ENCODE measurements around the gene KCNC2. TPM values are rescaled to one million over a fixed set of nuclear protein-coding genes. Genes with fewer than 3 reads are reported as not detected.
"Not testable (repeated sequence)": the region's sequence is repeated elsewhere in the genome, so short reads cannot be mapped to it uniquely, and the experiment has no call there.

The KCNC2 gene
- not detected for total RNA-seq

GRCh38 chr12:75209812-75210138, at the start of gene KCNC2:
Gene KCNC2, minus strand, starts transcription at chr12:75209839.
- POLR2A ChIA-PET = no interaction called here

GRCh38 chr12:75259143-75259542, 49.5 kb upstream of the KCNC2 start:
- ChIA-PET POLR2A (no interaction called here), CTCF (no interaction called here)

More at GRCh38 chr12:75209812-75210138, at the start of gene KCNC2:
- CTCF ChIA-PET = no interaction called here

- POLR2A ChIA-PET = no interaction called here
- CTCF ChIA-PET = no interaction called here
Measured at GRCh38 chr12:75257510-75257909, 47.9 kb upstream of the KCNC2 start.

GRCh38 chr12:75245108-75245507, 35.5 kb upstream of the KCNC2 start:
- ChIA-PET CTCF (no interaction called here), POLR2A (no interaction called here)

- ChIA-PET CTCF (no interaction called here), POLR2A (no interaction called here)
Measured at GRCh38 chr12:75239987-75240386, 30.3 kb upstream of the KCNC2 start.

GRCh38 chr12:75236206-75236605, 26.6 kb upstream of the KCNC2 start:
- ChIA-PET POLR2A (no interaction called here), CTCF (no interaction called here)

- ChIA-PET POLR2A (no interaction called here), CTCF (no interaction called here)
Measured at GRCh38 chr12:75227132-75227531, 17.5 kb upstream of the KCNC2 start.

- CTCF ChIA-PET = no interaction called here
Measured at GRCh38 chr12:75212072-75212471, 2.4 kb upstream of the KCNC2 start.

GRCh38 chr12:75208856-75209811, 505 bp downstream of the KCNC2 start:
- ChIA-PET POLR2A (no interaction called here), CTCF (no interaction called here)

More at GRCh38 chr12:75212072-75212471, 2.4 kb upstream of the KCNC2 start:
- POLR2A ChIA-PET = no interaction called here

- ChIA-PET POLR2A (no interaction called here), CTCF (no interaction called here)
Measured at GRCh38 chr12:75207338-75208083, 2.1 kb downstream of the KCNC2 start.

GRCh38 chr12:75205558-75205957, 4.1 kb downstream of the KCNC2 start:
- ChIA-PET CTCF (interaction anchor here (0.6 kb wide), 1 partner anchor 393 kb away, joined by 3 read pairs; no protein-coding TSS in a partner anchor), POLR2A (no interaction called here)

- CTCF ChIA-PET = no interaction called here
- POLR2A ChIA-PET = no interaction called here
Measured at GRCh38 chr12:75196865-75197264, 12.8 kb downstream of the KCNC2 start.

- ChIA-PET POLR2A (no interaction called here), CTCF (no interaction called here)
Measured at GRCh38 chr12:75196408-75196807, 13.2 kb downstream of the KCNC2 start.

- ChIA-PET POLR2A (interaction anchor here (0.6 kb wide), 1 partner anchor 149 kb away, joined by 3 read pairs; no protein-coding TSS in a partner anchor), CTCF (no interaction called here)
Measured at GRCh38 chr12:75194250-75194649, 15.4 kb downstream of the KCNC2 start.

- POLR2A ChIA-PET = no interaction called here
- CTCF ChIA-PET = no interaction called here
Measured at GRCh38 chr12:75192196-75192595, 17.4 kb downstream of the KCNC2 start.

- ChIA-PET CTCF (no interaction called here), POLR2A (no interaction called here)
Measured at GRCh38 chr12:75190846-75191245, 18.8 kb downstream of the KCNC2 start.

- CTCF ChIA-PET, POLR2A ChIA-PET: not testable (repeated sequence)
Measured at GRCh38 chr12:75185881-75186280, 23.8 kb downstream of the KCNC2 start.

GRCh38 chr12:75184516-75184915, 25.1 kb downstream of the KCNC2 start:
- ChIA-PET POLR2A (no interaction called here), CTCF (no interaction called here)

GRCh38 chr12:75183967-75184366, 25.7 kb downstream of the KCNC2 start:
- POLR2A ChIA-PET = no interaction called here
- CTCF ChIA-PET = no interaction called here

GRCh38 chr12:75177997-75178396, 31.6 kb downstream of the KCNC2 start:
- CTCF ChIA-PET = no interaction called here
- POLR2A ChIA-PET = no interaction called here

GRCh38 chr12:75172611-75173010, 37.0 kb downstream of the KCNC2 start:
- ChIA-PET CTCF (no interaction called here), POLR2A (no interaction called here)
